ENCODE results near the gene GLA.

GLA gene

GRCh38 chrX:101407748-101408531 lies at the start of gene GLA, which contains the start of gene HNRNPH2:
Gene GLA, minus strand, starts transcription at chrX:101407925. Its CDS starts 22 bp downstream, at chrX:101407903.
Gene HNRNPH2, plus strand, starts transcription at chrX:101408222. Its CDS starts 3,767 bp downstream, at chrX:101411989.
- peak; percentile 81 for DNase-seq (ENCODE audit: low spot score)

DNA sequence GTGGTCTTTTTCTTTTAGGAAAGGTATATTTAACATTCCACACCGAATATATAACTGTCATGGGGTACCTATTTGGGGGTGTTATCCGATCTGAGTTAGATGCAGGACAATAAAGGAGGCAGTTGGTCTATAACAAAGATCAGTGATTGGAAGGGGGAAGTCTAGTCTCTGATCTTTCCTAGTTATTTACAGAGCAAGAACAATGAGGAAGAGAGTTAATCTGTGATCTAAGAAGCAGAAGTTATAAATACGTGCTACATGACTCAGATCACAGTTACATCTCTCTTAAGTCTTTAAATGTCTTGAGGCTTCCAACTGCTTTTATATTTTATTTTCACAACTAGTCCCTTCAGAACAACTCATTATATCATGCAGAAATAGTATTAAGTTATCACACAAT lies 44.3 kb upstream of the GLA start:
- no peak for DNase-seq (ENCODE audit: low spot score)

DNA sequence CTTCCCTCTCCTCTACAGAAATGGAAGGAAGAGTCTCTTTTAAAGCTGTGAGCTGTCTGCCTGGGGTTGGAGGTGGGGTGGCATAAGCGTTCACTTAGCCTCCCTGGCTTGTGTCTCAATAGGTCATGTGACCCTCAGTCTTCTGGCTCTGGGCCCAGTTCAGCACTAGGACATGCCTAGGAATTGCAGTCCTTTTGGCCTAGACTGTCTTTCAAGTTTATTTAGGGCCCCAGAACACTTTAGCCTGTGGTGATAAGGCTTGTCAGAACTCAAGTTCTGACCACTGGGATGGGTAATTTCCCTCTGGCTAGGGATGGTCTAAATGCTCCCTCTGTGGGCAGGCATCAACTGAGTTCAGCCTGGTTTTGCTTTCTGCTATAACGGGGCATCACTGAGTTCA lies 43.2 kb upstream of the GLA start:
- DNase-seq (ENCODE audit: low spot score): no peak

DNA sequence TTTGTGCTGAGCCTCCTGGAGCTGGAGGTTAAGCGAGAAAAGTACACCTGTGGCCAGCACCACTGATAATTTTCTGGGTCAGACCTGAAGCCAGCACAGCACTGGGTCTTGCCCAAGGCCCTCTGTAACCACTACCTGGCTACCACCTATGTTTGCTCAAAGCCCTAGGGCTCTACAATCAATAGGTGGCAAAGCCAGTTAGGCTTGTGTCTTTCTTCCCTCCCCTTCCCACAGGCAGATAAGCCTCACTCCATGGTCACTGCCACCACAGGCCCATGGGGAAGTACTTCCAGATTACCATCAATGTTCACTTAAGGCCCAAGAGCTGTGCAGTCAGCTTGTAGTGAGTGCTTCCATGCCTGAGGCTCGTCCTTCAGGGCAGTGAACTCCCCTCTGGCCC lies 42.4 kb upstream of the GLA start:
- DNase-seq (ENCODE audit: low spot score): no peak

GRCh38 chrX:101449279-101449678 lies 41.6 kb upstream of the GLA start:
- no peak for DNase-seq (ENCODE audit: low spot score)

- DNase-seq (ENCODE audit: low spot score): no peak
Observed at GRCh38 chrX:101442085-101442484, 34.4 kb upstream of the GLA start.

- DNase-seq (ENCODE audit: low spot score): no peak
Observed at GRCh38 chrX:101430457-101431078, 22.8 kb upstream of the GLA start.

GRCh38 chrX:101429934-101430333 lies 22.2 kb upstream of the GLA start:
- no peak for DNase-seq (ENCODE audit: low spot score)

DNA sequence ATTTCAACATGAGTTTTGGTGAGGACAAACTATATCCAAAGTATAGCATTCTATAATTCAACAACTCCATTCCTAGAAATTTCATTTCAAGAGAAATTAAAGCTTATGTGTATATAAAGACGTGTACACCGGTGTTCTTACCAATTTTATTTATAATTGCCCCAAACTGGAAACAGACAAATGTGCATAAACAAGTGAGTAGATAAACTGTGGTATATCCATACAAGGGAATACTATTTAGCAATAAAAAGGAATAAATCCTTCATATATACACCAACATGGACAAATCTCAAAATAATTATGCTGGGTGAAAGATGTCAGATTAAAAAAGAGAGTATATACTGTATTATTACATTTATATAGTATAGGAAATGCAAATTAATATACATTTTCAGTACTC lies 20.2 kb upstream of the GLA start:
- no peak for DNase-seq (ENCODE audit: low spot score)

GRCh38 chrX:101419489-101419888 lies 11.8 kb upstream of the GLA start:
- DNase-seq (ENCODE audit: low spot score): no peak

- DNase-seq (ENCODE audit: low spot score): peak; percentile 56
Observed at GRCh38 chrX:101417981-101418841, 10.5 kb upstream of the GLA start.

DNA sequence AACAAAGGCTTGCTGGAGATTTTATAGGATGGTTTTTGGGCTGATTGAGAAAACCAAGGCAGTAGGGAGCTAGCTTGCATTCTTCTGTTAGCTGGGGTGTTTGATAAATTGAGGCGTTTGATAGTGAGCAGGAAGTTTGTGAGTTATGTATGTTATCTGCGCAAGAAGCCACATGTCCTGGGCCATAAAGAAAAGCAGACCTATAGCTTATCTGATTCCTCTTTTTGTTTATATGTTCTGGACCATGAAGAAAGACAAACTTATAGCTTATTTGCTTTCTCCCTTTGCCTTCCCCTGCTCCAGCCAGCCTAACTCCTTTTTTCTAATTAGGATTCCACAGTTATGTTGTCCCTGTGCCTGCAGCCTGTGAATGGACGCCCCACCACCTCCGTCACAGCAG lies 9.5 kb upstream of the GLA start:
- no peak for DNase-seq (ENCODE audit: low spot score)

DNA sequence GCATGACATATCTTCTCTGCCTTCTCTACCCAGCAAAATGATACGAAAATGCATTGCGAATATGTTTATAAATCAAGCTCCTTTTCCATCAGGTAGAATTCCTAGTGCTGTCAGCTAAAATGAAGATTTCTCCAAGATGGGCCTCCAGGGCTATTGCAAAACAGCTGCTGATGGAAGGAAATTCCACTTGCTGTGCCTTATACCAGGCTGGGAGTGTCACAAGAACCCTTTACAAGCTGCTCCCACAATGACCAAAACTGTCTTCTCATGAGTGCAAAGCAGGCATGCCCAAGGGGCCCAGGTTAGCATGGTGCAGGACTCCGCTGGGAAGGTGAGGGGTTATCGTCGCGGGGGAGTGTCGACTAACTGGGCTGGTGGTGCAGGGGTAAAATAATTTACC lies 9.0 kb upstream of the GLA start:
- no peak for DNase-seq (ENCODE audit: low spot score)

DNA sequence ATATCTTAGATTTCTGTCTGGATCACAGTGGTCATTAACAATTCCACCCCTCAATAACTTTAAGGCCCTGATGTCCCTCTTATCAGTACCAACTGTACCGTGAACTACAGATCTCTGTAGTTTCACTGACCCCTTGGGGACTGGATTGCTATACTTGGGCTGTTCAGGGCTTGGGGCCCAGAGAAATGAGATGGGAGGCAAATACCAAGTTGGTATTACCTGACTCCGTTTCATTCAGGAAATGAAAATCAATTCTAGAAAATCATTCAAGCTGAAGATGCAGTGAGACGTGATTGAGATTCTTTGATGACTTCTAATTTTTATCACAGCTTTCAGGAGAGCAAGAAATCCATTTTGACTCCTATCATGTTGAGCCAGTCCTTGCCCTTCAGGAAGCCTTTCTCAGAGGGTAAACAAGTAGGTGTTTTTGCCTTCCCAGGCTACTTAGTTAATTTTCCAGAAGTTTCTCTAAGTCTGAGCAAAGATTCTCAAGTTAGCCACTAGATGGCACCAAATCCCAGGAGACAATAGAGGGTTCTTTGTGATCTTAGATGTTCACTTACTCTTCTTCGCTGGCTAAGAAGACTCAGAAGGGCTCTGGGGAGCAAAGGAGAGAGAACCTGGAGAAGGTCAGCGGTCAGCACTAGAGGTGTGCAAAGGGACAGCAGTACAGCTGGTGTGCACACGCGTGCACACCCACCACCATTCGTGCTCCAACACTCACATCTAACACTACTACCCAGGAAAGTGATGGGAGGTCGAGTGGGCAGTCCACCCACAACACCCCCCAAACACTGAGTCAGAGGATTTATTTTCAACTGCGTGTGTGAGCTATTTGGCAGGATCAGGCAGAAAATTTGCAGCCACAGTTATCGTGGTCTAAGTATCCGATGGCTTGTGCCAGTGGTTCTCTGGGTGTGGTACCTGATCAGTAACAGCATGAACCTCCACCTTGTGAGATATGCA lies 7.7 kb upstream of the GLA start:
- peak; percentile 41 for DNase-seq (ENCODE audit: low spot score)

DNA sequence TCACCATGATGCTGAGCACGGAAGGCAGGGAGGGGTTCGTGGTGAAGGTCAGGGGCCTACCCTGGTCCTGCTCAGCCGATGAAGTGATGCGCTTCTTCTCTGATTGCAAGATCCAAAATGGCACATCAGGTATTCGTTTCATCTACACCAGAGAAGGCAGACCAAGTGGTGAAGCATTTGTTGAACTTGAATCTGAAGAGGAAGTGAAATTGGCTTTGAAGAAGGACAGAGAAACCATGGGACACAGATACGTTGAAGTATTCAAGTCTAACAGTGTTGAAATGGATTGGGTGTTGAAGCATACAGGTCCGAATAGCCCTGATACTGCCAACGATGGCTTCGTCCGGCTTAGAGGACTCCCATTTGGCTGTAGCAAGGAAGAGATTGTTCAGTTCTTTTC lies 4.3 kb upstream of the GLA start:
- no peak for DNase-seq (ENCODE audit: low spot score)

- no peak for DNase-seq (ENCODE audit: low spot score)
Observed at GRCh38 chrX:101410461-101410860, 2.7 kb upstream of the GLA start.

GRCh38 chrX:101409043-101409442 lies 1.3 kb upstream of the GLA start:
- DNase-seq (ENCODE audit: low spot score): no peak

DNA sequence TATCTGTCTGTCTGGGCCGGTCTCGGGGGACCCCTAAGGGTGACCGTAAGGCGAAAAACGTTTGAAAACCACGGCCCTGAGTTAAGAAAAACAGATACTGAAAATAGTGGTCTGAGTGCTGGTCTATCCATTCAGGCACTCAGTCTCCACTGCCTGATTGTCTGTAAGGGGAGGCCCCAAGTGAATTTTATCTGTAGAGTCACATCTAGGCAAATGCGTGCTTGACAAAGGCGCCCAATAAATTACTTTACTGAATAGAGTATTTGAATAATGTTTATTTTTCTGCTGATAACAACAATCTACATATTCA lies 762 bp upstream of the GLA start:
- no peak for DNase-seq (ENCODE audit: low spot score)

DNA sequence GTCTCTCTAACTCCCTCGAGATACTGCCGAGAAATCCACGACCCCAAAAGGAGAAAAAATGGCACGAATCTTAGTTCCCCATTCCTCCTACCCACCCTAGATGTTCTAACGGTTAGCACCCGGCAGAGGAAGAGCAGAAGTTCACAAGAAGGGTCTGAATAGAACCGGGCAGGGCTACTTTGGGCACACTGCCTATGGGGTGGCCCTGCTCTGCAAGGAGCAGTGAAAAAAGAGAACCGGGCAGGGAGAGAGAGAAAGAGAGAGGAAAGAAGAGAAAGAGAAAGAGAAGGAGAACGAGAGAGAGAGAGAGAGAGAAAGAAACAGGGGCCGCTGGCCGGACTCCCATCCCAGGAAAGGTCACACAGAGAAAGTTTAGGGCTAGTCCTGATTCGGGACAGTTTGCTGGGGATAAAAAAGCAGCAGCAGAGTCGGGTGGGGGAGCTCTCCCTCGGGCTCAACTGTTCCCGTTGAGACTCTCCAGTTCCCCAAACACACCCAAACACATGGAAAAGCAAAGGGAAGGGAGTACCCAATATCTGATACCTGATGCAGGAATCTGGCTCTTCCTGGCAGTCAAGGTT lies 468 bp downstream of the GLA start:
- DNase-seq (ENCODE audit: low spot score): no peak

DNA sequence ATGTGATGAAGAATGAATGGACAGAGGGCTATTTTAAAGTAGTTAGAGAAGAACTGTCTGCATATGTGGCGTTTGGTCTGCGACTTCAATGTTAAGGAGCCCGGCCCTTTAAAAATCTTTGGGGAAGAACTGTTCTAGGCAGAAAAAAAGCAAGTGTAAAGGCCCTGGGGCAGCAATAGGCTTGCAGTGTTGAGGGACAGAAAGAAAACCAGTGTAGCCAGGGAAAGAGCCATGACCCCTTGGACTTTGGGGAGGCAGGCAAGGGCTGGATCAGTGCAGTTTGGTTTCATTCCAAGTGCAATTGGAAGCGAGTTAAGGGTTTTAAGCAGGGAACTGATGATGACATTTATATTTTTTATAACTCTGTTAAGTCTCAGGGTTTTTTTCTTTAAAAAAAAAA lies 7.9 kb downstream of the GLA start:
- no peak for DNase-seq (ENCODE audit: low spot score)

GRCh38 chrX:101398694-101399093 lies 9.0 kb downstream of the GLA start:
- DNase-seq (ENCODE audit: low spot score): no peak

Measured in iPS-NIHi11 (cell line).